K562 (cell line): ENCODE data around the gene ZDHHC24. TPM values are rescaled to one million over a fixed set of nuclear protein-coding genes. Genes with fewer than 3 reads are reported as not detected.
A peak's percentile ranks its signal among the peaks of the same experiment; 100 is the strongest.

Experiments
- CXXC5 ChIP-seq: fragments of 250-450 bp; sonication (Bioruptor Pico); IDR thresholded peaks from 2 replicates; pipeline ENCODE4 v1.8.0; 2022; ENCODE audit warnings: inconsistent platforms, mild to moderate bottlenecking, moderate library complexity
- LEF1 ChIP-seq: fragments of 450-650 bp; IDR thresholded peaks from 2 replicates; pipeline ENCODE4 v1.6.1; 2016; ENCODE audit warnings: mild to moderate bottlenecking
- MCM5 ChIP-seq: fragments of 450-650 bp; IDR thresholded peaks from 2 replicates; pipeline ENCODE4 v1.6.1; 2016; ENCODE audit warnings: low read depth
- REST ChIP-seq, 2 experiments: fragments of 450-650 bp; formaldehyde crosslinking in 1 of 2; IDR thresholded peaks; 2 replicates each; pipeline versions ENCODE4 v1.4.0 to v1.6.1; 2014 to 2020; ENCODE audit warnings: mild to moderate bottlenecking in 2 of 2, borderline replicate concordance in 1 of 2, low read depth in 1 of 2
- RHOXF2B ChIP-seq: fragments of 250-450 bp; sonication (Bioruptor Pico); conservative IDR thresholded peaks from 2 replicates; pipeline ENCODE4 v1.5.1; 2021
- RREB1 ChIP-seq: fragments of 250-450 bp; sonication (Bioruptor Pico); IDR thresholded peaks from 2 replicates; pipeline ENCODE4 v1.4.0; 2020
- SNRNP70 ChIP-seq: fragments of 200-400 bp; formaldehyde crosslinking; optimal IDR thresholded peaks from 2 replicates; pipeline ENCODE3; 2017; ENCODE audit warnings: low read depth, low read length
- ZNF41 ChIP-seq: fragments of 250-450 bp; sonication (Bioruptor Pico); conservative IDR thresholded peaks from 2 replicates; pipeline ENCODE4 v1.4.0; 2020; ENCODE audit warnings: mild to moderate bottlenecking
- polyA plus RNA-seq, 8 experiments: library from polyadenylated mRNA; depleted of rRNA in 4 of 8; stranded (reverse) in 5 of 8; unstranded in 3 of 8; fragments of >200 nt; fragmentation: Nextera tagmentation in 2 of 8; fragmentation: Illumina TruSeq in 1 of 8; extraction: Ambion mirVana in 2 of 8; extraction: Trizol in 1 of 8; gene quantifications; 2 replicates each; pipeline versions ENCODE4 v1.2.1 to v1.2.3, GENCODE V29; 2011 to 2014; ENCODE audit warnings: inconsistent platforms in 1 of 8, missing spikeins in 1 of 8
- total RNA-seq, 7 experiments: library from RNA; depleted of rRNA in 6 of 7; stranded (reverse); fragments of >200 nt in 6 of 7; fragmentation: Illumina TruSeq in 2 of 7; extraction: Trizol in 2 of 7; gene quantifications; 2 replicates each; pipeline versions ENCODE4 v1.2.1 to v1.2.3, GENCODE V29; 2011 to 2021; ENCODE audit warnings: low replicate concordance in 1 of 7
- TF ChIP-seq, protein P1 (sequence below), 2 experiments: fragments of 200-800 bp in 1 of 2; sonication (Bioruptor generic) in 1 of 2; sonication (generic) in 1 of 2; formaldehyde crosslinking in 1 of 2; IDR thresholded peaks in 1 of 2; conservative IDR thresholded peaks in 1 of 2; 2 replicates each; pipeline versions ENCODE4 v1.5.0 to v1.6.1; 2016 to 2020; ENCODE audit warnings: missing compliant biosample characterization in 1 of 2, missing genetic modification characterization in 1 of 2, missing genetic modification reagents in 1 of 2

Gene ZDHHC24
- total and polyA plus RNA-seq, 9 of the 15 experiments (the other 6 are each of a cell fraction or from before 2014, with no cell fraction given) = 0.45 to 11.2 (median 2.7) TPM

GRCh38 chr11:66568124-66568916 is 22.5 kb upstream of the ZDHHC24 start, which contains the start of gene CTSF (continued):
- TF ChIP-seq, protein P1, sequence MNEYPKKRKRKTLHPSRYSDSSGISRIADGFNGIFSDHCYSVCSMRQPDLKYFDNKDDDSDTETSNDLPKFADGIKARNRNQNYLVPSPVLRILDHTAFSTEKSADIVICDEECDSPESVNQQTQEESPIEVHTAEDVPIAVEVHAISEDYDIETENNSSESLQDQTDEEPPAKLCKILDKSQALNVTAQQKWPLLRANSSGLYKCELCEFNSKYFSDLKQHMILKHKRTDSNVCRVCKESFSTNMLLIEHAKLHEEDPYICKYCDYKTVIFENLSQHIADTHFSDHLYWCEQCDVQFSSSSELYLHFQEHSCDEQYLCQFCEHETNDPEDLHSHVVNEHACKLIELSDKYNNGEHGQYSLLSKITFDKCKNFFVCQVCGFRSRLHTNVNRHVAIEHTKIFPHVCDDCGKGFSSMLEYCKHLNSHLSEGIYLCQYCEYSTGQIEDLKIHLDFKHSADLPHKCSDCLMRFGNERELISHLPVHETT (CRISPR knock-in tag; conservative IDR thresholded peaks at IDR 0.05 in 1 of 2, IDR thresholded peaks at IDR 0.05 in 1 of 2) = peak in 1 of 2 experiments; percentile 70; a peak in 2 of 4 replicates
- TF ChIP-seq RHOXF2B (CRISPR knock-in tag) = no peak
- no peak for TF ChIP-seq MCM5
- TF ChIP-seq LEF1 = no peak
- no peak for TF ChIP-seq SNRNP70
- no peak for TF ChIP-seq ZNF41 (CRISPR knock-in tag)
- peak; percentile 91 for TF ChIP-seq CXXC5 (CRISPR knock-in tag)
- TF ChIP-seq RREB1 (CRISPR knock-in tag) = no peak
- 0 out of 2 replicates have a peak, but pooled peaks have one; percentile 12 for TF ChIP-seq REST (IDR thresholded peaks at IDR 0.05; ENCODE audit: borderline replicate concordance)
- TF ChIP-seq REST (CRISPR knock-in tag; IDR thresholded peaks at IDR 0.05; ENCODE audit: low read depth) = no peak
